ENCODE results near the gene RASAL2.
"Not testable (repeated sequence)": the region's sequence is repeated elsewhere in the genome, so short reads cannot be mapped to it uniquely, and the experiment has no call there.

Gene RASAL2

DNA sequence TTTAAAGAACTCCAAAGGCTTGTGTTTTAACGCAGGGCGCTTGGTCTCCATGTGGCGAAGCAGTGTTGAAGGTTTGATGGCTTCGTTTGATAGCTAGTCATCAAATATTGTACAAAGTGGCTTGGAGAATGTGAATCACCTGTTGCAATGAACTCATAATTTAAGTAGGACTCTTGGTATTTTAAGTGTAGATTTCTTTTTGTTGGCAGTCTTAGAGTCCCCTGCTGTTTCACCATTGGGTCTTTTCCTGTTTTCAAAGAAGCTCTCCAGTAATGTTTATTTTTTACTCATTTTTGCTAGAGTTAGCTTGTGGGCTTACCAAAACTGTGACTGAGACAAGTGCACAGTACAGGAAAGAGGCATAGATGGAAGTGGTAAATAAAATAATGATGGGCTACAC is 26.2 kb downstream of the RASAL2 start:
- no peak for DNase-seq

DNA sequence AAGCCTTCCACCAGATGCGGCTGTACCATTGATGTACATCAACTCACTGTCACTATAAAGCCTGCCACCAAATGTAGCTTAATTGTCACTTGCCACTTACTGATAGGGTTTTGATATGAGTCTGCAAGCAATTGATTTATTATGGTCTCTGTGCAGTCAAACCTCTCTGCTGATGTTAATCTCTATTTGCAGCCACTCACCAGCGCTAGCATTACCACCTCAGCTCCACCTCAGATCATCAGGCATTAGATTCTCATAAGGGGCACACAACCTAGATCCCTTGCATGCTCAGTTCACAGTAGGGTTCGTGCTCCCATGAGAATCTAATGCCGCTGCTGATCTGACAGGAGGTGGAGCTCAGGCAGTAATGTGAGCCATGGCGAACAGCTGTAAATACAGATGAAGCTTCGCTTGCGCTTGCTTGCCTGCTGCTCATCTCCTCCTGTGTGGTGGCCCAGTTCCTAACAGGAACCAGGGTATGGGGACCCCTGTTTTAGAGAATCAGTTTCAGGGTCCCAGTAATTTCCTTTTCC is 26.7 kb downstream of the RASAL2 start:
- not testable (repeated sequence) for DNase-seq

DNA sequence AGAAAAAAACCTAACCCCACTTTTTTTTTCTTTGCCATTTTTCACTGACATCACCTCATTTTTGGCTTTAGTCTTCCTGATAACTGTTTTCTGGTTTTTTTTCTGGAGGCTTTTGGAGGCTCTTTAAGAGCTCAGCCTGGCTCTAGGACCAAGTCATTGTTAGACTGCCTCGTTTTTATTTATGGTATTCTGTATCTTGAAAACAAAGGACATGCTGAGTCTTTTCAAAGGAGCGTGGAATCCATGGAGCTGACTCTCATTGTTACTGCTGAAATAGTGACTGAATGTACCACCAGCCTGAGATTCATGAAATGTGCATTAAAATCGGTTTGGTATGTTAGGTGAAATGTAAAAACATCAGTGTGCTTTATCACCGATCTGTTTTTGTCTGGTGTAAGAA is 28.0 kb downstream of the RASAL2 start:
- no peak for DNase-seq

DNA sequence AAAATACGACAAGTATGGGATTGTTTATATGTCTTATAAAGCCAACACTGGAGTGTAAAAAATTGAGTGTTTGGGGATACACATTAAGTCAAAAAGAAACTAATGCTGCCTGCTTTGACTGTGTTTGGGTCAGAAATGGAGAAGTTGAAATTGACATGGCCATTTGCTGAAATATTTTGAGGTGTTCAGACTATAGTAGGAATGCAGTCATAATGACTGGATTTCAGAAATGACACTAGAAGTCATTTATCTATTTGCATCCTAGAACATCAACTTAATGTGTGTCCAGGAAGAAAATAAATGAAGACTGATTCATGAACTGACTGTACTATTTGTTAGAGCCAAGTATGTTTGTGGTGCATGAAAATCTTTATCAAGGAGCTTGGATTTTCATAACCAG is 28.4 kb downstream of the RASAL2 start:
- DNase-seq = peak in 2 of 4 experiments; percentile 51 to 53

DNA sequence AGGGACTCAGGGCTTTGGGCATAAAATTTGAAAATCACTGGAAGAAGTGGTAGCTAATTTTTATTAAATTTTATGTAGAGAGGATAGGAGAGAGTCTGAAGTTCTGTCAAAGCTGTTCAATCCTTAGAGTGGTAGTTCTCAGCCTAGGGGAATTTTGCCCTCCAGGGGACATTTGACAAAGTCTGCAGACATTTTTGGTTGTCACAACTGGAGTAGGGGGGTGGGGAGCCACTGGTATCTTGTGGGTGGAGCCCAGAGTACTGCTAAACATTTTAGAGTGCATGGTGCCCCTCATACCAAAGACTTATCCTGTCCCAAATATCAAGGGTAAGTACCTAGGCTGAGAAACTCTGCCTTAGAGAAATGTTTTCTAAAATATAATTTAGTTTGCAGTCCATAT is 30.2 kb downstream of the RASAL2 start:
- no peak for DNase-seq

DNA sequence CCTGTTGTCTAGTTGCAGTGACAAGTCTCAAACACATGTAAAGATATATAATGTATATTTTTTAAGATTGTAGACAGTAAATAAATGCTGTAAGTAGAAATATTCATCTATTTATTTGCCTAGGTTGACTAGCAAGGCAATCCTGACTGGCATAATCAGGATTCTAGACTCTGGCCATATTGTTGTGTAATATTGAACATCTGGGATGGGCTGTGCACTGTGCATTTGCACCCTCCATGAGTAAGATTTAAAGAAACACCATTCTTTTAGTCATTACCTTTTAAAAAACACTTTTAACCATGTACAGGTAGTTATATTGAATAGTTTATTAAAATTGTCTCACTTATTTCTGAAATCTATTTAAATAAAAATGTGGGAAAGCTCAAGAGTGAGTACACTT is 32.4 kb downstream of the RASAL2 start:
- DNase-seq = no peak

DNA sequence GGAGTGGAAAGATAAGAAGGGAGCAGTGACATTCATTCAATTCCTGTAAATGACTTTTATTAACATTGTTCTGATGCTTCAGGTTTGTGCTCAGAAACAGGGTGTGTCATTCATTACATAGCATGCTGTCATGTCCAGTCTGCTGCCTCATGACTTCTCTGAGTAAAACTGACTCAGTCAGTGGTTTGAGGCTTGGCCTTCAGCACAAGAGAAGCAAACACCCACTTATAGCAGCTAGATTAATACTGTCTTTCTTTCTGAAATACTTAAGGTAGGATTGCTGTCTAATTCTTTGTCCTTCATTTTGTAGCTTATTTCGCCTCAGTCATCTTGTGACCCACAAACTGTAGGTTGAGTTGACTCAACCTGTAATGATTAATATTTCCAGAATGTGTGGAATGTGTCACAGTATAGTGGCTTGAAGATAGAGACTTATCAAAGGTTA is 32.9 kb downstream of the RASAL2 start:
- peak; percentile 70 to 95 (median 86) for DNase-seq

DNA sequence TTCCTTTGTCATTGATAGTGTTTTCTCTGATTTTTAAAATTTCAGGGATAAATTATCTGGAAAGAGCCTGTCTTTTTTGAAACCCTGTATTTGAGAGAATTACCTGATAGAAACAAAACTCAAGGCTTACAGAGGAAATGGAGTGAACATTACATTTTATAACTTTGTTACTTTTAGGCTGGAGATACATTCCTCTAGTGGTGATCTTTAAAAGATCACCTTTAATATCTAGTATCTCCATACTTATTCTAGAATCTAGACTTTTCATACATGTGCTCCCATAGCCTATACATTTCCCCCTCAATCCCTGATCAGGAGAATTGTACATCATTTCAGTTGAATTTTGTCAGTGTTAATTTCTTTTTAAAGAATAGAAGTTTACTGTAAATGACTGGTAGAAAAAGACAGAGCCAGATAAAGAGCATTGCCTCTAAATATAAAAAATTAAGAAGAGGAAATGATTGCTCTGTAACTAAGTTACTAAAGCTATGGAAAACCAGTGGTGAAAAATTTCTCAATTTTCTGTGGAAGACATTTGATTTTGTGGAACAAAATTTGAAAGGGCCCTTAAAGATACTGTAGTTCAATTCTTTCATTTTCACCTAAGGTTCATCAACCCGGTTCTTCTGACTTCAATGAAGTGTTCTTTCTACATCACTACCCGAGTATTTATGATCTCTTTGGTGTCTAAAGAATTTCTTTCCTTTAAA is 33.7 kb downstream of the RASAL2 start:
- peak in 1 of 4 experiments; percentile 22 for DNase-seq

DNA sequence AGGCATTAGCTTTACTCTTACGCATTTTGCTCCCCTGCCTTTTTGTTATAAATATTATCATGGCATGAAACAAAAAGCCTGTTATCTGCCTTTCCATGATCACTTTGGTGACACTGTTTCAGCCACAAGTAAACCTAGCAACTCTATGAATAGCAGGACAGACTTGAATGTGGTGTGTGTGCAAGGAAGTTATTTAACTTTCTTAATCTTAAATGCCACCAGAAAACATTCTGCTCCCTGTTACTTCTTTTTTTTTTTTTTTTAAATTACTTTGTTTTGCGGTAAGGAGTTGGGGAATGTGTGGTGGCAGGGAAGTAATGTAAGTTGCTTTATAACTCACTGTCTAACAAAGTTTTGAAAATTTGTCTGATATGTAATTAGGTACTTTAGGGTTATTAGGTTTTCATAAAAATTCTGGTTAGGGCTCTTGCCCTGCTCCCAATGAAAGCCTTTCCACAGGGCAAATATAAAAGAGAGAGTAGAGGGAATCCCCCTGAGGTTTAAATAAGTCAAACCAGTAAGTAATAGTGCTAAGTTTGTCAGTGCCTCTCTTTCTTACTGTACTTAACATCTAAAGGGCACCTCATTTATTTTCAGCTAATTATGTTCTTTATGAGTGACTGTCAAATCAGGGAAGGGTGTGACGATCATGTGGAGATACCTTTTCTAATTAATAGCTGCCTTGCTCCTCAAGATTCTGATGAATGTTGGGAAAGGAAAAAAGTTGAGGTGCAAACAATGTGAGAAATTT is 39.5 kb downstream of the RASAL2 start:
- peak in 2 of 4 experiments; percentile 44 to 60 for DNase-seq

DNA sequence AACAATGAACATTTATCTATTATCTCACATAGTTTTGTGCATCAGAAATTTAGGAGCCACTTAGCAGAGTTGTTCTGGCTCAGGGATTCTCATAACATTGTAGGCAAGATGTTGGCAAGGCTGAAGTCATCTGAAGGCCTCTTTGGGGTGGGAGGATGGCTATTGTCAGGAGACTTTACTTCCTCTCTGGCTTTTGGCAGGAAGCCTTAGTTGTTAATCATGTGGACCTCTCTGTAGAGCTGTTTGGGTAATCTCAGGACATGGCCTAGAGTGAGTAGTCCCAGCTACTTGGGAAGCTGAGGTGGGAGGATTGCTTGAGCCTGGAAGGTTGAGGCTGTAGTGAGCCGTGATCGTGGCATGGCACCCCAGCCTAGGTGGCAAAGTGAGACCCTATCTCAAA is 40.2 kb downstream of the RASAL2 start:
- DNase-seq = peak; percentile 88 to 97 (median 92)

DNA sequence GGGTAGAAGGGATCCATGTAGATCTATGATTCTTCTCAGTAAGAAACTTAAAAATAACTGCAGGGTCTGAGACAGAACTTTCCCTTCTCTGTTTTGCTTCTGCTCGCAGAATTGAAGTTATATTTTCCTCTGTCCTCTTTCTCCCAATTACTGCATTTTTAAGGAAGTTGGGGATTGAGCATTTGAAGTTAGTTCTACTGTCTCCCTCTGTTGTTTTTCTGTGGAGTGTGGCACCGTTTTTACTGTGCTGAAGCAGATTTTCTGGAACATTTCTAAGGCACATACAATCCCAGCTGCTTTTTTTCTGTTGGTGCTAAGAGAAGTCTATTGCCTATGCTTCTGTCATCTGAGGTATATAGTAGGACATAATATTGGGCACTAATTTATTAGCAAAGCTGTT is 43.3 kb downstream of the RASAL2 start:
- peak in 3 of 4 experiments; percentile 44 to 74 (median 64) for DNase-seq

DNA sequence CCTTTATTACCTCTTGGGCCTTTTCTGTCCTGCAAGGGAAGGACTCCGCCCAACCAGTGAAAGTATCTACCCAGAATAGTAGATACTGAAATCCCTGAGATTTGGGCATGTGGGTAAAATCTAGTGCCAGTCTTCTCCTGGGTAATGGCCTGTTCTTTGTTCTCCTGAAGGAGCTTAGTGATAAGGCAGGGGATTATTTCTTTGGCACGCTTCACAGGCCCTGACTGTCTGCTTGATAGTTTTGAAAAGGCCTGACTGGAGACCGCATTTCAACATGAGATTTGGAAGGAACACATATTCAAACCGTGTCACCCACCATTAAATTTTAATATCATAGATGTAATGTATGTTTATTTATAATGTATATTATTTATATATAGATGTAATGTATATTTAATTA is 48.9 kb downstream of the RASAL2 start:
- no peak for DNase-seq

DNA sequence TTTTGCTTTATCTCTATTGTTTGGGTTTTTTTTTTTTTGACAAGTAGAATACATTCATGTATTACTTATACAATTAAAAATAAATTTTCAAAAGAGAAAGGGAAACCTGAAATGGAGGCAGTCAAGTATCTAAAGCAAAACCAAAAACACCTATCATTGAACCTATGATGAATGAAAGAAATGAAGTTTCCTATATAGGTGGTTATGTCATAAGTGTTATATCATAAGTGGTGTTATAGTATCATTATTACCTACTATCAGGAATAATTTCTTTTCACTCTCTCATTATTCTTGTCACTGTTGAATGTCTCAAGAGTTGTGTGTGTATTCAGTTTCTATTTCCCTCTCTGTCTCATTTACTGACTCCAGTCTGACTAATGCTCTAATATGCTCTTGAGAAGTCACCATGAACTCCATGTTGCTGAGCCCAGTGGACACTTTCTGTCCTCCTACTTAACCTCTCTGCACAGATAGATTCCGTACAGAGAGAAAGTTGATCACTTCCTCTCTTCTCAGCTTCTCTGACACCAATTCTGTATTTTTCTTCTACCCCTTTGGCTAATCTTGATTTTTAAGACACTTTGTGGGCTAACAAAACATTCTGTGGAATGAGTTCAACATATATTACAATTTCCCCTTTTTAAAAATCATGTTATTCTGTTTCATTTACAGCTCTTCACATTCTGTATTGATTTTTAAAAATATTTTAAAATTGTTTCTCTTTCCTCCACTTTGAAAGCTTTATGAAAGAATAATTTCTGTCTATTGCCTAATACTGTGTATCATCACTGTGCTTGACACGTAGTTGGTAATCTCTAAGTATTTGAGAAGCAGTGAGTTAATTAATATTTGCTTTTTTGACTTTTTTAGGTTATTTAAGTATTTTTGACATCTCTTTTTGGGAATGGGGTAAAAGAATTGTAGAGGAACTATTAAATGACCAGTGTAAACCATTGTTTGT is 50.1 kb downstream of the RASAL2 start:
- DNase-seq = peak; percentile 31 to 81 (median 58)

DNA sequence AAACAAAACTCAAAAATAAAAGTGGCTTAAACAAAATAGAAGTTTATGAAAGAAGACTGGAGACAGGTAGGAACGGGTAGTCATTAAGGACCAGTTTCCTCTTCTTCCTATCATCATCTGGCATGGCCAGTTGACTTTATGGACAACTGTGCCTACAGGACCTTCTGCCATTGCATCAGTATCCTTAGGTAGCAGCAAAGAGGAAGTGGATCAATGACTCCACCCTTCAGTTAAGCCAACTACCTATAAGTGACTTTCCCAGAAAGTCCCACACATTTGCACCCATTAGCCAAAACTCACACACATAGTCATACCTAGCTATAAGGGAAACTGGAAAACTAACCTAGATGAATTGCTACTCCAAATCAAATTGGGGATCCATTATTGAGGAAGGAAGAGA is 51.7 kb downstream of the RASAL2 start:
- DNase-seq = no peak

DNA sequence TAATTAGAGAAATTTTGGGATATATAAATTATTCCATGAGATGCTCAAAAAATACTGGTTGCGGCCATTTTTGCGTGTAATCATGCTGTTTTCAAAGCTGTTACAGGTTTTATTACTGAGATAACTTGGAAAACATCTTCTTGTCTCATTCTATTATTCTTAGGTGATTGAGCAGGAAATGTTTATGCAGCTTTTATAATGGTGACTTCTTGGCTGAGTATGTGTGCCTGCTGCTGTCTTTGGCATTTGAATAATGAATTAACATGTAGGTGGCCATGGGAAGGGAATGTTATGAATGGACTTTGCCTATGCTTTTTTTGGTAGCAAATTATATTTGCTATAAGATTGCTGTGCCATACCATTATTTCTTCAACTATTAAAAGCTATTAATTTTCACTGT is 52.5 kb downstream of the RASAL2 start:
- DNase-seq = no peak

DNA sequence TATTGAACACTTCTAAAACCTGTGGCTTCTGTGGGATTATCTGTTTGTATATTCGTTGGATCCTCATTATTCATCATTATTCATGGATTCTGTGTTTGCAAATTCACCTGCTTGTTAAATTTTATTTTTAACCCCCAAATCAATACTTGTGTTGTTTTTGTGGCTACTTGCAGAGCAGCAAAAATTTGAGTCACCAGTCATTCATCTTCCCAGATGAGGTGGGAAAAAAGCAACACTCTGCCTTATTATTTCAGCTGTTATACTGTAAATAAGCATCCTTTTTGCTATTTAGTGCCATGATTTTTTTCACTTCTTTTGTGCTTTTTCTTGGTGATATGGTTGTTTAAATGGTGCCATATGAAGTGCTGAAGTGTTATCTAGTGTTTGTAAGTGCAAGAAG is 56.7 kb downstream of the RASAL2 start:
- DNase-seq = no peak

DNA sequence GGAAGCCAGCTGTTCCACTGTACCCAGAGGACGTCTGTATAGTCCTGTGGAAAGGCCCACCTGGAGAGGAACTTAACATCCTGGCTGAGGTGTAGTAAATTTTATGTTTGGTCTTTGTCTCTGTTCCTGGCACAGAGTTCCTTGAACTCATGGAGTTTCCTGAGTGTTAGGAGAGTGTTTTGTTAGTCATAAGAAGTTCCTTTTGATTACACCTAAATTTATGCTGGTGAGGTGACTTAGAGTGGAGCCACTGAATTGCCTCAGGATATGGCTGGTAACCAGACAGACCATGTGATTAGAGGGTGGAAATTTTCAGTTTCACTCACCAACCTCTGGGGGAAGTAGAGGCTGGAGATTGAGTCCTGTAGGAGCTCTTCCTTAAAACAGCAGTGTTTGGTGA is 57.9 kb downstream of the RASAL2 start:
- DNase-seq = peak in 3 of 4 experiments; percentile 27 to 43 (median 43)

DNA sequence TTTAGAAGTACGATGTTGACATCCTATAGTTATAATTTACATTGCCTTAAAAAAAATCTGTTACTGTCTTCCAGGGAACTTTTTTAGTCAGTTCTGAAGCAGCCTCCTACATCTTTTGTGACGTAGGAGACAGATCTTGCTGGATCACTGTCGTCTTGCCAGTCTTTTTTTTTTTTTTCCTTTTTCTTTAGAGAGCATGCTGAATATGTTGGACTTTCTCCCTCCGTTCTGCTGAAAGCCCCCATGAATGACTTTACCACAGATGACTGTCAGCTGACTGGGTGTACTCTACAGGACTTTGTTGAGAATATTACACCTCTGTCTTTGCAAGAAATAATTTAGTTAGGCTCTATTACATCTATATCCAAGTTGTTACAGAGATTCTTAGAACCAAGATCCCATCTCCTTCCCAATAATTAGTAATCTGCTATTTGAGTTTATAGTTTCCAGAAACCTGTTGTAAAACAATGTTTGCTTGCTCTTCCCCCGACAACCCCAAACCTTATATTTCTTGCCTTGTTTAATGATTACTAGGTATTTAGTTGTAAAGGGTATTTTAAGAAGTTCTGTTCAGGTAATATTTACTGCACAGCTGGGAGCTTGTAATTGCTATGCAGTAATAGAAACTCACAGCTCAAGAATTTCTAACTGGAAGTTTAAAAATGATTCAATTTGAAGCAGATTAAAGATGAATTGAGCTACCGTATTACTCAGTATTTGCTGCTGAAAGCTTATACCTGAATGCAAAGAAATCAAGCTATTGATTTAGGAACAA is 61.8 kb downstream of the RASAL2 start:
- DNase-seq = no peak

DNA sequence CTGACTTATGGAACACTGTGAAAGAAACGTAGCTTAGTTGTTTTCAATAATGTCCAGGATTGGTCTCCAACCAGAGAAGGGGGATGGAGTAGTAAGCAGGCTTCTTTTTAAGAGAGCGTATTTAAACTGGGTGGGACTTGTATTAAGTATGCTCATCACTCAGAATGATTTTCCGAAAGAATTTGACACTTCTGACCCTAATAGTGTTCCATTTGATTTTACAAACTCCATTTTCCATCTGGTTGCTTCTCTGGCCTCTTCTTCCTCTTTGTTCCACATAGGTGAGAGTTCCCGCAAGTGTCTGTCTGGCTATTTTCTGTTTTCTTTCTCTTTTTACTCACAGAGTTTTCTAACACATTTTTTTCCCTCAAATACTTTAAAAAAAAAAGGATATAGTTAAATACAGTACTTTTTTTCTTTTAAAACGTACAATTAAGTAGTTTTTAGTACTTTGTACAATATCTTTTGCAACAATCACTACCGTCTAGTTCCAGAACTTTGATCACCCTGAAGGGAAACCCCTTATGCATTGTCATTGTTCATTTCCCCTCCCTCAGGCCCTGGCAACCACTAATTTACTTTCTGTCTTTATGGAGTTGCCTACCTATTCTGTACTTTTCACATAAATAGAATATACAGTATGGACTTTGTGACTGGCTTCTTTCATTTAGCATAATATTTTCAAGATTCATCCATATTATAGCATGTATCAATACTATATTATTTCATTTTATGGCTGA is 67.0 kb downstream of the RASAL2 start:
- DNase-seq = no peak

DNA sequence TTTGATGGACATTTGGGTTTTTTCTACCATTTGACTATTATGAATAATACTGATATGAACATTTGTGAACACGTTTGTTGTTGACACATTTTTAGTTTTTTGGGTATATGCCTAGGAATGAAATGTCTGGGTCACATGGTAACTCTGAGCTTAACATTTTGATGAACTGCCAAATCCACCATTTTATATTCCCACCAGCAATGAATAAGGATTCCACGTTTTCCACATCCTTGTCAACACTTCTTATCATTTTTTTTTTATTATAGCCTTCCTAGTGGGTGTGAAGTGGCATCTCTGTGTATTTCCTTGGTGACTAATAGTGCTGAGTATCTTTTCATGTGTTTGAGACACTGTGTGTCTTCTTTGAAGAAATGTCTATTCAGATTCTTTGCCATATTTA is 67.6 kb downstream of the RASAL2 start:
- DNase-seq = no peak

DNA sequence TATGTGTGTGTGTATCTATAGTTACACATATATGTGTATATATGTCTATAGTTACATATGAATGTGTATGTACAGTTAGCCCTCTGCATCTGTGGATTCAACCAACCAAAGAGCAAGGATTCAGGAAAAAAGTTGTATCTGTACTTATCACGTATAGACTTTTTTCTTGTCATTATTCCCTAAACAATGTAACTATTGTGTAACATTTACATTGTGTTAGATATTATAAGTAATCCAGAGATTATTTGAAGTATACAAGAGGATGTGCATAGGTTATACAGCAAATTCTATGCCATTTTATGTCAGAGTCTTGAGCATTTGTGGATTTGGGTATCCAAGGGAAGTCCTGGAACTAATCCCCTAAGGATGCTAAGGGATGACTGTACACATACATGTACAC is 71.3 kb downstream of the RASAL2 start:
- DNase-seq = no peak

Measured in suppressor macrophage (primary cell).